NCI-H510A treated with DMSO at 0.1 percent for 48 hours (cell line): ENCODE data around the gene ADGRA1.
"Not testable (repeated sequence)": the region's sequence is repeated elsewhere in the genome, so short reads cannot be mapped to it uniquely, and the experiment has no call there.

Experiments
- DNase-seq: peaks from one replicate; lab custom pipeline; 2025; lab: John Stamatoyannopoulos, UW

Gene ADGRA1

GRCh38 chr10:133162910-133163856 is 75.5 kb downstream of the ADGRA1 start:
- no peak for DNase-seq

DNA sequence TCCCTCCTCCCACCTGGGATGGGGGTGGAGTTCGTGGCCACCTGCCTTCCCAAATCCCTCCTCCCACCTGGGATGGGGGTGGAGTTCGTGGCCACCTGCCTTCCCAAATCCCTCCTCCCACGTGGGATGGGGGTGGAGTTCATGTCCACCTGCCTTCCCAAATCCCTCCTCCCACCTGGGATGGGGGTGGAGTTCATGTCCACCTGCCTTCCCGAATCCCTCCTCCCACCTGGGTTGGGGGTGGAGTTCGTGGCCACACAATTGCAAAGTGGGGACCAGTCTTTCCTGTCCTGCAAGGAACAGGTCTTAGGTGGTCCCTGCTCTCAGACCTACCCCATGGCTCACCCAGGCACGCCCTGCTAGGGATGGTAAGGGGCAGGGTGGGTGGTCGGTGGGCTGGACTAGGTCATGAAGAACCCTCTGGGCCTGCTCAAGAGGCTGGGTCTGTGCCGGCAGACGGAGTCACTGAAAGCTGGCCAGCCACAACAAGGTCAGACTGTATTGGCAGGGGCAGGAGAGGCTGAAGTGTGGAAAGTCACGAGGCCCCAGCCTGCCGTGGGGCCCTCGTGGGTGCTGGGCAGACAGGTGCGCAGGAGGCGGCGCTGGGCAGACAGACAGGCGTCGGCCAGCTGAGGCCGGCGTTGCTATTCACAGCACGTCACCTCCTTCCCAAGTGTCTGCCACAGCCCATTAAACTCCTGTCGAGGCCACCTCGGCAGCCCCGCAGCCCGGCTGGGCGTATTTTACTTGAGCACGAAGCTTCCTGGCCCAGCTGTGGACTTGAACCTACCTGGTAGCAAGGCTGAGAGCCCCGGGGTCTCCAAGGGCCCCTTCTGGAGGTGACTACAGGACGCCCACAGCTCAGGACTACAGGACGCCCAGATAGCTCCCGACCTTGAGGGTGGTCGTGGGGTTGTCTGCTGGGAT is 76.4 kb downstream of the ADGRA1 start:
- DNase-seq, result no peak

GRCh38 chr10:133164816-133165555 is 77.3 kb downstream of the ADGRA1 start:
- no peak for DNase-seq

GRCh38 chr10:133165556-133166503 is 78.1 kb downstream of the ADGRA1 start:
- DNase-seq, result no peak

DNA sequence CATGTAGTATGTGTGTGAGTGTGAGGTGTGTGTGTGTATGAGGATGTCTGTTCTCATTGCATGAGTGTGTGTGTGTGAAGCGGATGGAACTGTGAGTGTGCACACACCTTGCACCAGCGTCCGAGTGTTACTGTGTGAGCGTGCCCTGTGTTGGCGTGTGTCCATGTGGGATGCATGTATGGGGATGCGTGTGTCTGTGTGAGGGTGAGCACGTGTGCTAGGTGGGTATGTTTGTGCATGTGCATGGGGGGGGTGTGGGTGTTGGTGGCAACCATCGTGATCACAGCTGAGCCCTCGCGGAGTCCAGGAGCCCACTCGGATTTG is 78.7 kb downstream of the ADGRA1 start:
- no peak for DNase-seq

DNA sequence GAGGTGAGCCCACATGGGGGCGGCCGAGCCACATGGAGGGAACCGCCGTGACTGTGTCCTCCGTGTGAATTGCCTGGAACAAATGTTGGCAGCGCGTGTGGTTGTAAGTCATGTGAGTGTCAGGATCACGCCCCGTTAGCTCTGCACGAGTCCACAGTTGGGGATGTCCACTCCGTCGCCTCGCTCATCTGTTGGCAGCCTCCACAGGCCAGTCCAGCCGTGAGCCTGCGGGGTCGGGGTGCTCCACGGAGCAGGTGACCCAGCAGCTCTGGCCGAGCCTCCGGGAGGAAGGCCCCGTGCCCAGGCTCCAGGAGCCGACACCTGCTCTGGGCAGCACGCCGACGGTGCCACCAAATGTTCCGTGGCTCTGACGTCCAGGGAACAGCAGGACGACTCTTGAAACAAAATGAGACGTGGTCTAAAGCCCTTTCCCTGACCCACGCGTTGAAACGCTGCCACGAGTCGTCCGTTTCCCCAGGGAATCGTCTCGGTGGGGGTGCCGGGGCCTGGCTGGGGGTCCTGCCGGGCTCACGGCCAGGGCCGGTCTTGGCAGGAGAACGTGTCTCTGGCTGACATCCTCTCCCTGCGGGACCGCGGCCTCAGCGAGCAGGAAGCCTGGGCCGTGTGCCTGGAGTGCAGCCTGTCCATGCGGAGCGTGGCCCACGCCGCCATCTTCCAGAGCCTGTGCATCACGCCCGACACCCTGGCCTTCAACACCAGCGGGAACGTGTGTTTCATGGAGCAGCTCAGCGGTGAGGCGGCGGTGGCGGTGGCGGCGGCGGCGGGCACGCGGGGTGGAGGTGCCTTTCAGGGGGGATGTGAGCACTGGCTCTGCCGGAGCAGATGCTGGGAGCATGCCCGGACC is 79.3 kb downstream of the ADGRA1 start:
- DNase-seq, result no peak

DNA sequence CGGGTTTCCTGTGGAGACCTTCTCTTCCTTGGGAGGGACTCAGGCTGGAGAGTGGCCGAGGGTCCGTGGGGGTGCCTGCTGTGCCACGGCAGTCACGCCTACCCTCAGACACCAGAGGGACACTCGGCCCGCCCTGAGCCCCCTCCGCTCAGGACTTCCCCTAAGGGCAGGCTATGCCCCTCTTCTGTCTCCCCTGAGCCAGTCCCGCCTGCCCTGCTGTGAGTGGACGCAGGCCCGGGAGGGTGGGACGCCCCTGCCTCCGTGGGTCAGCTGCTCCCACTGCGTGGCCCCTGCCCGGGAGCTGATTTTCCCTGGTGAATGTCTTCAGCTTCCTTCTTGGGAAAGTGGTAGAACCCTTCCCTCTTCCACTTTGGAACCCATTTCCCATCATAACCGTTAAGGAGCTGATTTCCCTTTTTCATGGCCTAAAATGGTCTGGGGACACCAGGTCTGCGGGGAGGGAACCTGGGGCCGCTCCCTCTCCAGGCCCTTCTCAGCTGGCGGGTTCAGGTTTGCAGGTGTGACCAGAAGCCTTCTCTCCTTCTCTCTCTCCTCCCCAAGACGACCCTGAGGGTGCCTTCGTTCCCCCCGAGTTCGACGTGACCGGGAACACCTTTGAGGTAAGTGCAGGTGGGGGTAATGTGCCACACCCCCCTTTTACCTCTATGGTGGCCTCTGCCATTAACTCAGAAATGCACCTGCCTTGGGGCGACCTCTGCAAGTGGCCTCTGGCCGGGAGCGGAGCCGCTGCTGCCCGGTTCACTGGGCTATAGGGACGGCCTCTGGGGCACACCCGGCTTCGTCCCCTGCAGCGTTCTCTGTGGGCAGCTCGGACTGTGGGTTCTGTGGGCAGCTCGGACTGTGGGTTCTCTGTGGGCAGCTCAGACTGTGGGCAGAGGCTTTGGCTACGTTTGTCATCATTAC is 80.2 kb downstream of the ADGRA1 start:
- no peak for DNase-seq

DNA sequence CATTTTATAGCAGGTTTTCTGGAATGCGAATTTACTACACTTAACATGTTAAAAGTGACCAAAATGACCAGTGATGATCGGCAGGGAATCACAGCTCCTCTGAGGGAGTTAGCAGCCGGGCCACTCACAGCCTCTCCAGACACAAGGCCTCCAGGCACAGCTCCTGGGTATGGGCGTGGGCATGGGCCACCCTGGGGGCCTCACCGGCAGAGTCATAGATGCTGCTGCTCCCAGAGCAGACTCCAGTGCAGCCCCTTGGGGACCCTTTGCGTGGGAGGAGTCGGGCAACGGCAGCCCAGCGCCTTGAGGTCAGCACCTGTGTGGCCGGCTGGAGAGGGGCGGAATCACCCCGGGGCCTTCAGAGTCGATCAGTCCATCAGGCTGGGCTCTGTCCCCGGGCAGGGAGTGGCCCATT is 80.9 kb downstream of the ADGRA1 start:
- DNase-seq, result no peak

- DNase-seq, result no peak
Measured at GRCh38 chr10:133169173-133169947, 81.6 kb downstream of the ADGRA1 start.

GRCh38 chr10:133170092-133170491 is 82.4 kb downstream of the ADGRA1 start:
- no peak for DNase-seq

DNA sequence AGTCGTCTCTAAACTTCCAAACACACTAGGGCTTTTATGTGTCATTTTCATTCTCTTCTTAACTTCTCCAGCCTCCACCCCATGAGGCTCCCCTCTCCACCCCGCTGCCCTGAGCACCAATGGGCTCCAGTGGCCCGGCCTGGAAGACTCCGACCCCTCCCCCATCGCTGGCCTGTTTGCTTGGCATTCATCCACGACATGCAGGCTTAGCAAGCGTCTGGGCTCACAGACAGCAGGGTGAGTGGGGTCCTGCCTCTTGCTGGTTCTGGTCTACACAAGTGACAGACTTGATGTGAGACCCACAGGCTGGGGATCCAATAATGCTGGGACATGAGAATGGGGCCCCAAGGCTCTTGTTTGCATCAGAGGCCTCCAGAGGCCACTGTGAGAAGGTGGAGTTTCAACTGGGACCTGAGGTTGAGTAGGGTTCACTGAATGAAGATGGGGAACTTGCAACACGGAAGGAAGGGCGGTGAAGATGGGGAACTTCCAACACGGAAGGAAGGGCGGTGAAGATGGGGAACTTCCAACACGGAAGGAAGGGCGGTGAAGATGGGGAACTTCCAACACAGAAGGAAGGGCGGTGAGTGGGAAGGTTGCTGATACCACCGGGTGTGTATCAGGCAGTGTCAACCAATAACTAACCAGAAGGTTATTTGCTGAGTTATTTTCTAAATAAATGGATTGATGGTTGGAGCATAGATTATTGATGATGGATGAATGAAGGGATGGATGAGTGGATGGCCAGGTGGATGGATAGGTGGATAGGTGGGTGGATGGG is 86.3 kb downstream of the ADGRA1 start:
- DNase-seq, result no peak

- no peak for DNase-seq
Measured at GRCh38 chr10:133174689-133175263, 87.1 kb downstream of the ADGRA1 start.

DNA sequence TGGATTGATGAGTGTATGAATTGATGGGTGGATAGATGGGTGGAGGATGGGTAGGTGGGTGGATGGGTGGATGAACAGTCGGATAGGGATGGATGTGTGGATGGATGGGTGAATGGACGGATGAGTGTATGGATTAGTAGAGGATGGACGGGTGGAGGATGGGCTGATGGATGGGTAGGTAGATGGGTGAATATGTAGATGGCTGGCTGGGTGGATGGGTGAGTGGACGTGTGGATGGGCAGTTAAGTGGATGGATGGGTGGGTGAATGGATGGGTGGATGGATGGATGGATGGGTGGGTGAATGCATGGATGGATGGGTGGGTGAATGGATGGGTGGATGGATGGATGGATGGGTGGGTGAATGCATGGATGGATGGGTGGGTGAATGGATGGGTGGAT is 87.9 kb downstream of the ADGRA1 start:
- DNase-seq, result not testable (repeated sequence)

DNA sequence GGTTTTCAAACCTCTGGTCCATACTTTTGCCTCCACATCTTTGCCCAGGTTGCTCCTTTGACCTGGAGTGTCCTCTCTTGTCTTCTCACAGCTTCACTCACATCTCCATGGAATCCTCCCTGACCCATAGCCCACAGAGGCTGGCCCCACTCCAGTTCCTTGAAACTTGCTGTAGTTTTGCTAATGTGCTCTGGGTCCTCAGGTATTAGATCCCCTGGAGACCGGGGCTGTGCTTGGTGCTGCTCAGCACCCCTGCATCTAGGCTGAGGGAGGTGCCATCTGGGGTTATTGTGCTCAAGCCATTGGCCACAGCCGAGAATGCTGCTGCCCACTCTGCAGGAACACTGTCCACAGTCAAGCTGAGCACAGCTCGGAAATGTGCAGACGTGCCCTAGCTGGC is 88.8 kb downstream of the ADGRA1 start:
- DNase-seq, result no peak

- DNase-seq, result no peak
Measured at GRCh38 chr10:133177380-133178157, 89.8 kb downstream of the ADGRA1 start.
